ENCODE results near the gene FAM180A. TPM values are rescaled to one million over a fixed set of nuclear protein-coding genes. Genes with fewer than 3 reads are reported as not detected.

Gene FAM180A
- not detected for polyA plus RNA-seq (2013, experiment 1 of 4)
- polyA plus RNA-seq (2013, experiment 2 of 4): not detected
- not detected for polyA plus RNA-seq (2013, experiment 3 of 4)
- not detected for polyA plus RNA-seq (2013, experiment 4 of 4)

GRCh38 chr7:135748770-135749169 lies at the start of gene FAM180A:
FAM180A (minus strand) TSS chr7:135748813; CDS start chr7:135748580, 233 bp downstream.
- Histone ChIP-seq H3K4me3 (ENCODE audit: insufficient read depth, low read depth, low read length) (no peak within 1 kb of the TSS), H3K27me3 (ENCODE audit: control insufficient read depth, insufficient read depth, low read length, poor library complexity, severe bottlenecking) (no peaks in the 10 kb centered on the region), H3K27ac (ENCODE audit: insufficient read depth, low read depth, low read length, poor library complexity, severe bottlenecking) (no peak within 1 kb of the TSS), H3K9me3 (ENCODE audit: control insufficient read depth, low read length) (no peaks in the 10 kb centered on the region), H3K4me1 (ENCODE audit: control insufficient read depth, insufficient read depth, low read length) (peaks cover 6% of the 10 kb centered on the region), H3K36me3 (ENCODE audit: control insufficient read depth, insufficient read depth, low read length) (no peaks in the 10 kb centered on the region)
- WGBS, 2 experiments: 95% methylated on average over 11 of the region's 11 CpGs

GRCh38 chr7:135798095-135798494 lies 49.5 kb upstream of the FAM180A start:
- no peak overlapping the region for H3K27ac ChIP-seq (ENCODE audit: insufficient read depth, low read depth, low read length, poor library complexity, severe bottlenecking)
- no peak overlapping the region for H3K4me3 ChIP-seq (ENCODE audit: insufficient read depth, low read depth, low read length)
- no peaks in the 10 kb centered on the region for H3K4me1 ChIP-seq (ENCODE audit: control insufficient read depth, insufficient read depth, low read length)
- WGBS, 2 experiments: 90 to 94% methylated on average over 3 to 4 of the region's 4 CpGs
- H3K36me3 ChIP-seq (ENCODE audit: control insufficient read depth, insufficient read depth, low read length): no peaks in the 10 kb centered on the region
- no peaks in the 10 kb centered on the region for H3K9me3 ChIP-seq (ENCODE audit: control insufficient read depth, low read length)
- H3K27me3 ChIP-seq (ENCODE audit: control insufficient read depth, insufficient read depth, low read length, poor library complexity, severe bottlenecking): no peaks in the 10 kb centered on the region

- WGBS, 2 experiments: 81 to 100% methylated on average over 2 of the region's 2 CpGs
- no peaks in the 10 kb centered on the region for H3K36me3 ChIP-seq (ENCODE audit: control insufficient read depth, insufficient read depth, low read length)
- H3K4me3 ChIP-seq (ENCODE audit: insufficient read depth, low read depth, low read length): no peak overlapping the region
- no peaks in the 10 kb centered on the region for H3K27me3 ChIP-seq (ENCODE audit: control insufficient read depth, insufficient read depth, low read length, poor library complexity, severe bottlenecking)
- no peaks in the 10 kb centered on the region for H3K9me3 ChIP-seq (ENCODE audit: control insufficient read depth, low read length)
- no peak overlapping the region for H3K27ac ChIP-seq (ENCODE audit: insufficient read depth, low read depth, low read length, poor library complexity, severe bottlenecking)
- H3K4me1 ChIP-seq (ENCODE audit: control insufficient read depth, insufficient read depth, low read length): no peaks in the 10 kb centered on the region
Observed at GRCh38 chr7:135795846-135796570, 47.4 kb upstream of the FAM180A start.

- no peak overlapping the region for H3K4me3 ChIP-seq (ENCODE audit: insufficient read depth, low read depth, low read length)
Observed at GRCh38 chr7:135793841-135794240, 45.2 kb upstream of the FAM180A start.

GRCh38 chr7:135792866-135793265 lies 44.3 kb upstream of the FAM180A start:
- 92 to 95% methylated on average over 9 of the region's 9 CpGs for WGBS, 2 experiments
- no peak overlapping the region for H3K27ac ChIP-seq (ENCODE audit: insufficient read depth, low read depth, low read length, poor library complexity, severe bottlenecking)
- no peaks in the 10 kb centered on the region for H3K9me3 ChIP-seq (ENCODE audit: control insufficient read depth, low read length)
- H3K27me3 ChIP-seq (ENCODE audit: control insufficient read depth, insufficient read depth, low read length, poor library complexity, severe bottlenecking): no peaks in the 10 kb centered on the region
- H3K4me3 ChIP-seq (ENCODE audit: insufficient read depth, low read depth, low read length): no peak overlapping the region
- H3K36me3 ChIP-seq (ENCODE audit: control insufficient read depth, insufficient read depth, low read length): no peaks in the 10 kb centered on the region
- no peaks in the 10 kb centered on the region for H3K4me1 ChIP-seq (ENCODE audit: control insufficient read depth, insufficient read depth, low read length)

More at GRCh38 chr7:135793841-135794240, 45.2 kb upstream of the FAM180A start:
- Histone ChIP-seq H3K27me3 (ENCODE audit: control insufficient read depth, insufficient read depth, low read length, poor library complexity, severe bottlenecking) (no peaks in the 10 kb centered on the region), H3K4me1 (ENCODE audit: control insufficient read depth, insufficient read depth, low read length) (no peaks in the 10 kb centered on the region), H3K9me3 (ENCODE audit: control insufficient read depth, low read length) (no peaks in the 10 kb centered on the region), H3K27ac (ENCODE audit: insufficient read depth, low read depth, low read length, poor library complexity, severe bottlenecking) (no peak overlapping the region), H3K36me3 (ENCODE audit: control insufficient read depth, insufficient read depth, low read length) (no peaks in the 10 kb centered on the region)
- 93 to 94% methylated on average over 2 of the region's 2 CpGs for WGBS, 2 experiments

GRCh38 chr7:135792363-135792668 lies 43.7 kb upstream of the FAM180A start:
- H3K27ac ChIP-seq (ENCODE audit: insufficient read depth, low read depth, low read length, poor library complexity, severe bottlenecking): no peak overlapping the region
- H3K4me1 ChIP-seq (ENCODE audit: control insufficient read depth, insufficient read depth, low read length): no peaks in the 10 kb centered on the region
- H3K4me3 ChIP-seq (ENCODE audit: insufficient read depth, low read depth, low read length): no peak overlapping the region
- H3K36me3 ChIP-seq (ENCODE audit: control insufficient read depth, insufficient read depth, low read length): no peaks in the 10 kb centered on the region
- no peaks in the 10 kb centered on the region for H3K9me3 ChIP-seq (ENCODE audit: control insufficient read depth, low read length)
- 92 to 93% methylated on average over 4 of the region's 4 CpGs for WGBS, 2 experiments
- H3K27me3 ChIP-seq (ENCODE audit: control insufficient read depth, insufficient read depth, low read length, poor library complexity, severe bottlenecking): no peaks in the 10 kb centered on the region

GRCh38 chr7:135791543-135792362 lies 43.1 kb upstream of the FAM180A start:
- Histone ChIP-seq H3K27me3 (ENCODE audit: control insufficient read depth, insufficient read depth, low read length, poor library complexity, severe bottlenecking) (no peaks in the 10 kb centered on the region), H3K9me3 (ENCODE audit: control insufficient read depth, low read length) (no peaks in the 10 kb centered on the region), H3K36me3 (ENCODE audit: control insufficient read depth, insufficient read depth, low read length) (no peaks in the 10 kb centered on the region), H3K4me3 (ENCODE audit: insufficient read depth, low read depth, low read length) (no peak overlapping the region), H3K4me1 (ENCODE audit: control insufficient read depth, insufficient read depth, low read length) (no peaks in the 10 kb centered on the region), H3K27ac (ENCODE audit: insufficient read depth, low read depth, low read length, poor library complexity, severe bottlenecking) (no peak overlapping the region)
- WGBS, 2 experiments: 87 to 88% methylated on average over 6 to 7 of the region's 7 CpGs

- Histone ChIP-seq H3K27ac (ENCODE audit: insufficient read depth, low read depth, low read length, poor library complexity, severe bottlenecking) (no peak overlapping the region), H3K27me3 (ENCODE audit: control insufficient read depth, insufficient read depth, low read length, poor library complexity, severe bottlenecking) (no peaks in the 10 kb centered on the region), H3K9me3 (ENCODE audit: control insufficient read depth, low read length) (no peaks in the 10 kb centered on the region), H3K36me3 (ENCODE audit: control insufficient read depth, insufficient read depth, low read length) (no peaks in the 10 kb centered on the region), H3K4me1 (ENCODE audit: control insufficient read depth, insufficient read depth, low read length) (no peaks in the 10 kb centered on the region), H3K4me3 (ENCODE audit: insufficient read depth, low read depth, low read length) (no peak overlapping the region)
- 95% methylated on average over 11 of the region's 11 CpGs for WGBS, 2 experiments
Observed at GRCh38 chr7:135790371-135790977, 41.9 kb upstream of the FAM180A start.

GRCh38 chr7:135789956-135790355 lies 41.3 kb upstream of the FAM180A start:
- Histone ChIP-seq H3K4me3 (ENCODE audit: insufficient read depth, low read depth, low read length) (no peak overlapping the region), H3K4me1 (ENCODE audit: control insufficient read depth, insufficient read depth, low read length) (no peaks in the 10 kb centered on the region), H3K9me3 (ENCODE audit: control insufficient read depth, low read length) (no peaks in the 10 kb centered on the region), H3K27ac (ENCODE audit: insufficient read depth, low read depth, low read length, poor library complexity, severe bottlenecking) (no peak overlapping the region), H3K36me3 (ENCODE audit: control insufficient read depth, insufficient read depth, low read length) (no peaks in the 10 kb centered on the region), H3K27me3 (ENCODE audit: control insufficient read depth, insufficient read depth, low read length, poor library complexity, severe bottlenecking) (no peaks in the 10 kb centered on the region)
- WGBS, 2 experiments: 88 to 92% methylated on average over 3 of the region's 3 CpGs

GRCh38 chr7:135789431-135789830 lies 40.8 kb upstream of the FAM180A start:
- WGBS, 2 experiments: 94 to 96% methylated on average over 4 of the region's 4 CpGs
- no peaks in the 10 kb centered on the region for H3K9me3 ChIP-seq (ENCODE audit: control insufficient read depth, low read length)
- H3K36me3 ChIP-seq (ENCODE audit: control insufficient read depth, insufficient read depth, low read length): no peaks in the 10 kb centered on the region
- no peak overlapping the region for H3K4me3 ChIP-seq (ENCODE audit: insufficient read depth, low read depth, low read length)
- no peaks in the 10 kb centered on the region for H3K27me3 ChIP-seq (ENCODE audit: control insufficient read depth, insufficient read depth, low read length, poor library complexity, severe bottlenecking)
- H3K27ac ChIP-seq (ENCODE audit: insufficient read depth, low read depth, low read length, poor library complexity, severe bottlenecking): no peak overlapping the region
- H3K4me1 ChIP-seq (ENCODE audit: control insufficient read depth, insufficient read depth, low read length): no peaks in the 10 kb centered on the region

Measured in ectodermal cell (in vitro differentiated cells).